GM18858 (cell line): ENCODE data around the gene GPR137.
"Not testable (repeated sequence)": the region's sequence is repeated elsewhere in the genome, so short reads cannot be mapped to it uniquely, and the experiment has no call there.

Source experiments
- ATAC-seq: cut with Tn5 transposase; IDR thresholded peaks from one replicate; pipeline ENCODE4 v1.9.1; 2021; ENCODE audit not compliant: unreplicated experiment

Gene GPR137

DNA sequence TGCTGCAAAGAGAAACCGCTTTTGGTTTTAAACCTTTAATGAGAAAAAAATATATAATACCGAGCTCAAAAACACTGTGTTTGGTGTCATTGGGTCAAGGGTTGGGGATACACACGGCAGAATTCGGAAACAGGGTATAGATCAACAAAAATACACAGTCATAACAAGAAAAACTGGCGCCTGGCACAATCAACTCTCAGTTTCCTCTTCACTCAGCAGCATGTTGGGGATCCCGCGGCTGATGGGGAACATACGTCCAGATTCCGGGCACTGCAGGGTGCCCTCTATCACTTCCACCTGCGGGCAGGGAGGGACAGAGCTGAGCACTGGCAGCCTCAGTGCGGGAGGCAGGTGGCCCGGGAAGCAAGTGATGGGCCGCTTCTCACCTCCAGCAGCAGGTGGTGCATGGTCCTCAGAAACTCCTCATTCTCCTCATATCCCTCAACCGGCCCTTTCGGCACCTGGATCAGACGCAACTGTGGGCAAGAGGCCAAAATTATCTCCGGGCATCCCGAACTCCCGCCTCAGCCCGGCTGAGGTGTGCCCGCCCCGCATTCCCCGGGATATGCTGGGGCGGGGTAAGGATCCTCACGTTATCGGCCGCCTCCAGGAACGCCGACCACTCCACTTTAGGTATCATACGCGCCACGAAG is 31.1 kb downstream of the GPR137 start:
- no peak for ATAC-seq

DNA sequence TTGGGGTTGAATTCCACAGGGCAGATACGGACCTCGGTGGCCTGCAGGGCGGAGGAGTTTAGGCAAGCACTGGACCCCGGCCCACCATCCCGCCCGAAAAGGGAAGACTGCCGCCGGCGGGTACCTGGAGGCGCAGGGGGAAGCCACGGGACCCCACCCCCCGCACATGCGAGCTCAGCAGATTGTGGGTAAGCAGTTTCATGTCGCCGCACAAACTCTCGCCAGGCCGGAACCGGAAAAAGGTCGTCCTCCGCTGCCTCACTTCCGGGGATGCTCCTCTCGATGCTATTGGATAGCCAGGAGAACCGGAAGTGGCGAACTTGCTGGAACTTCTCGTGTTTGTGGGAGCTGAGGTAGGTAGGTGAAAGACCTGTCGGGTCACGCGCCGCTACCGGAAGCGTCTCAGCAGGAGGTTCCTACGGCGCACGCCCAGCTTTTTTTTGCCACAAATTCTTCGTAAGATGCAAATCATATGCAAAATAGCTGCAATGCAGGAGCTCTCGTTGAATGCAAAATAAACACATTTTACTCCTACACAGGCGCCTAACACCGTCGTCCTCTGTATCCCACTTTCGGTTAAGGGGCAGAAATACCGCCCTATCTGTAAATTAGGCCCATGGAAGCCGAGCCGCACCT is 31.8 kb downstream of the GPR137 start, which contains the start of gene TRMT112:
TRMT112 (minus strand) TSS at position 235 of the 636 bp plus-strand sequence; CDS start at position 202, 33 bp downstream.
- ATAC-seq = peak; percentile 47

GRCh38 chr11:64317961-64318765 is 32.5 kb downstream of the GPR137 start, which contains the start of gene PRDX5:
TSS of gene PRDX5 (plus strand) at chr11:64318121. CDS start at chr11:64318216, 95 bp downstream.
- ATAC-seq = peak; percentile 63

DNA sequence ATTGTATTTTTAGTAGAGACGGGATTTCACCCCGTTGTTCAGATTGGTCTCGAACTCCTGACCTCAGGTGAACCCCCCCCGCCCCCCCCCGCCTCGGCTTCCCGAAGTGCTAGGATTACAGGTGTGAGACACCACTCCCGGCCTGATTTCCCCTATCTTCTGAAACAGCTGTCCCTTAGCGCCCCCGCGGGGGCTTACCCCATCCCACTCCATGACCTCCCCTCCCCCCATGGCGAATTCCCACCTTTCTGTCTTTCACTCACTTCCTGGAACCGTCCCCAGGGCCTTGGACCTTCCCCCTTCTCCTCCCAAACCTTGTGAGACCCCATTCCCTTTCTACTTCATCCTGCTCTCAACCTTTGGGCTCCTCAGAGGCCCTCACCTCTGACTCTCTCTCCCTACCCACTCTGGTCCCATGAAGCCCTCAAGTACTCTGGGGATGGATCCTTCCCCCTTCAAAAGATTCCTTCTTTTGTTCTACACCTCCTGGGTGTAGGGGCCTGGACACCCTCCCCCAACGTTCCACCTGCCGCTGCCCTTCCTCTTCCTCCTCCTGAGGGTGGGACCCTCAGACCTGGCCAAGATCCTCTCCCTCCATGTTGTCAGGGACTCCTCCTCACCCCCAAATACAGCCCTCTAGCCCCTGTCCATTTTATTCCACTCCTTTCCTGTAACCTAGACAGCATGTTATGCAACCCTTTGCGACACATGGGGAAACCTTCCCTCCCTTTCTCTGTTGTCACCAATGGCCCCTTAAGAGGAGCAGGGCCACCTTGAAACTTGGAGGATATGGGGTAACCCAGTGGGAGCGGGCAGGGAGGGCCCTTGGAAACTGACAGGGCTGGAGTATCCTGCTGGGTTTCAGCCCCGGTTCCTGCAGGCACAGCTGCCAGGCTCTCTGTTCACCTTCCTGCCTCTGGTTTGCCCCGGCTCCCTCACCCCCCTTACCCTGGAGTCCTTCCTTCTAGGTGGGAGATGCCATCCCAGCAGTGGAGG is 33.4 kb downstream of the GPR137 start:
- no peak for ATAC-seq

DNA sequence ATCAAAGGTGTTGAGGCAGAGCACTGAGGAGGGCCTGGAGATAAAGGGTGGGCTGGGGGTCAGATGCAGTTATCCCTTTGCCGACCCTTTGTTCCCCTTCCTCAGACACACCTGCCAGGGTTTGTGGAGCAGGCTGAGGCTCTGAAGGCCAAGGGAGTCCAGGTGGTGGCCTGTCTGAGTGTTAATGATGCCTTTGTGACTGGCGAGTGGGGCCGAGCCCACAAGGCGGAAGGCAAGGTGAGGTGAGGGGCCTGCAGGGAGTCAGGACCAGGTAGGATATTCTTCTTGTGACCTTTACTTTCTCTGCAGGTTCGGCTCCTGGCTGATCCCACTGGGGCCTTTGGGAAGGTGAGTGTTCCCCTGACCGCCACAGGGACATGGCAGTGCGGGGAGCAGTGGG is 34.9 kb downstream of the GPR137 start:
- ATAC-seq = no peak

DNA sequence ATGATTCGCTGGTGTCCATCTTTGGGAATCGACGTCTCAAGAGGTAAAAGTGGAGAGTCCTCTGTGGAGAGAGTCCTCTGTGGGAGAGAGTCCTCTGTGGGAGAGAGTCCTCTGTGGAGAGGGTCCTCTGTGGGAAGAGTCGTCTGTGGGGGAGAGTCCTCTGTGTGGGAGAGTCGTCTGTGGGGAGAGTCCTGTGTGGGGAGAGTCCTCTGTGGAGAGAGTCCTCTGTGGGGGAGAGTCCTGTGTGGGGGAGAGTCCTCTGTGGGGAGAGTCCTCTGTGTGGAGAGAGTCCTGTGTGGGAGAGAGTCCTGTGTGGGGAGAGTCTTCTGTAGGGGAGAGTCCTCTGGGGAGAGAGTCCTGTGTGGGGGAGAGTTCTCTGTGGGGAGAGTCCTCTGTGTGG is 35.4 kb downstream of the GPR137 start:
- no peak for ATAC-seq

DNA sequence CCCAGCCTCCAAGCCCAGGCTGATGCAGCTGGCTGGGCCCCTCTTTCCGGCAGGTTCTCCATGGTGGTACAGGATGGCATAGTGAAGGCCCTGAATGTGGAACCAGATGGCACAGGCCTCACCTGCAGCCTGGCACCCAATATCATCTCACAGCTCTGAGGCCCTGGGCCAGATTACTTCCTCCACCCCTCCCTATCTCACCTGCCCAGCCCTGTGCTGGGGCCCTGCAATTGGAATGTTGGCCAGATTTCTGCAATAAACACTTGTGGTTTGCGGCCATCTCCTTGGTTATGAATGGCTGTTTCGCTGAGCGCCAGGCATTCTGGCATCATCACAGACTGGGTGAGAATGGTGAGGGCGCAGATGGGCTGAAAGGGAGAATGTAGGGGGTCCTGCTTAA is 35.9 kb downstream of the GPR137 start:
- no peak for ATAC-seq

- ATAC-seq = no peak
Measured at GRCh38 chr11:64322925-64323260, 37.2 kb downstream of the GPR137 start.

- ATAC-seq = no peak
Measured at GRCh38 chr11:64323373-64323772, 37.7 kb downstream of the GPR137 start.

GRCh38 chr11:64323984-64324383 is 38.3 kb downstream of the GPR137 start:
- not testable (repeated sequence) for ATAC-seq

GRCh38 chr11:64324692-64325469 is 39.2 kb downstream of the GPR137 start:
- ATAC-seq = no peak

- no peak for ATAC-seq
Measured at GRCh38 chr11:64327375-64327774, 41.7 kb downstream of the GPR137 start.

GRCh38 chr11:64327993-64328392 is 42.3 kb downstream of the GPR137 start:
- ATAC-seq = no peak

DNA sequence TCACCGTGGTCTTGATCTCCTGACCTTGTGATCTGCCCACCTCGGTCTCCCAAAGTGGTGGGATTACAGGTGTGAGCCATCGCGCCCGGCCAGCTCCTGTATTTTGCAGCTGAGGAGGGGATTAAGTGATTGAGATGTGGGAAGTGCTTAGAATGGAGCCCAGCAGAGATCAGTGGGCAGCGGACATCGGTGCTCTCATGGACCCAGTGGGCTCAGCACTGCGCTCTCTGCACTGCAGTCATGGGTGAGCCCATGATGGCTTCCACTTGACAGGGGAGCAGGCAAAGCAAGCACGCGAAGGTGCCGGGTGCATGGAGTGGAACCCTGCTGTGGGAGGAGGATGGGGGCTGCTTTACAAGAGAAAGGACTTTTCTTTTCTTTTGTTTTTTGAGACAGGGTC is 45.2 kb downstream of the GPR137 start:
- ATAC-seq = no peak

DNA sequence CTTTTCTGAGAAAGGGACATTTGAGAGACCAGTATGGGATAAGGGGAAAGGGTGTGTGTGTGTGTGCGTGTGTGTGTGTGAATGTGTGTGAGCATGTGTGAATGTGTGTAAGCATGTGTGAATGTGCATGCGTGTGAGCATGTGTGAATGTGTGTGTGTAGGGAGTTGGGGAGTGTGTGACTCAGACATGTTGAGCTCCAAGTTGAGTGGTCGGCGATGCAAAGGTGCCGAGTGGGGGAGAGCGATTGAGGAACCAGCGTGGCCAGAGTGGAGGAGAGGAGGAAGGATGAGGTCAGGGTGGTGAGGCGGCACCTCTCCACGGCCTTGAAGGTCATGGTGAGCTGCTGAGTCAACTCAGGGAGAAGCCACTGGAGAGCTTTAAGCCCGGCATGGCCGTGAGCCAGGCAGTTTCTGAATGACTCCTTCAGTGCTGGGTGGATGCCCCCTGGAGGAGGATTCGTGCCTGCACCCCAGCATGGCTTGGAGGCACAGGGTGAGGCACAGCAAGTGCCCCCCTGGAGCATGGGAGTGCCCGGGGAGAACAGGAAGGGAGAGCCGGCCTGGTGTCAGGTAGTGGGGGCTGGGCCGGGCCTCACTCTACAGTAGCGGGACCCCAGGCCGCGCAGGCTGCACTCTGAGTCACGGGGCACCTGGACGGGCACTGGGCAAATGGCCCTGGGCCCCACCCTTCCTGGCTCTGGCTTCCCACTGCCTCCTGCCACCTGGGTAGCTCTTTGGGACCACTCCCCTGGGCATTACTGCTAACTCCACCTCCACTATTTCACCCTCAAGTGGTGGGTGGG is 46.1 kb downstream of the GPR137 start:
- ATAC-seq = no peak

DNA sequence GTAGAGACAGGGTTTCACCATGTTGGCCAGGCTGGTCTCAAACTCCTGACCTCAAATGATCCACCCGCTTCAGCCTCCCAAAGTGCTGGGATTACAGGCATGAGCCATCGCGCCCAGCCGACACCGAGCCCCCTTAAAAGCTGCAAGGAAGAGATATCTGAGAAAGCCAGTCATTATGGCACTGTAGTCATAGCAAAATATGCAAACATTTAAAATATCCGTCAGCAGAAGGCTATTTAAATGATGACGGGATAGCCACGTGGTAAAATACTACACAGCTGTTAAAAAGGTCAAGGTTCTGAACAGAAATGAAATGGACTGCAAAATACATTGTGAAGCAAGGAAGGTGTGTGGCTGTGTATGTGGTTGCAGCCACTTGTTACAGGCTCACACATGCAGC is 47.9 kb downstream of the GPR137 start:
- no peak for ATAC-seq

GRCh38 chr11:64334764-64335735 is 49.4 kb downstream of the GPR137 start:
- ATAC-seq = peak; percentile 70
